GM13976 (cell line): ENCODE measurements around the gene AGAP1.

Experiments used
- DNase-seq: peaks from one replicate; pipeline ENCODE4 v3.0.0; 2012; ENCODE audit warnings: low spot score
- in situ Hi-C: fragments of 300-500 bp; cut with MboI; formaldehyde crosslinking; loops from one replicate; pipeline ENCODE4 v1.12.0; 2022; ENCODE audit warnings: low sequenced_read_pairs, mixed read lengths, inconsistent platforms; ENCODE audit not compliant: unreplicated experiment
- TF ChIP-seq, protein P1 (sequence below): IDR thresholded peaks from 2 replicates; pipeline ENCODE4 v1.5.1; 2012; ENCODE audit warnings: borderline replicate concordance, mild to moderate bottlenecking; ENCODE audit not compliant: insufficient read depth; ENCODE audit errors: extremely low read depth, missing control alignments, control extremely low read depth

AGAP1 gene

DNA sequence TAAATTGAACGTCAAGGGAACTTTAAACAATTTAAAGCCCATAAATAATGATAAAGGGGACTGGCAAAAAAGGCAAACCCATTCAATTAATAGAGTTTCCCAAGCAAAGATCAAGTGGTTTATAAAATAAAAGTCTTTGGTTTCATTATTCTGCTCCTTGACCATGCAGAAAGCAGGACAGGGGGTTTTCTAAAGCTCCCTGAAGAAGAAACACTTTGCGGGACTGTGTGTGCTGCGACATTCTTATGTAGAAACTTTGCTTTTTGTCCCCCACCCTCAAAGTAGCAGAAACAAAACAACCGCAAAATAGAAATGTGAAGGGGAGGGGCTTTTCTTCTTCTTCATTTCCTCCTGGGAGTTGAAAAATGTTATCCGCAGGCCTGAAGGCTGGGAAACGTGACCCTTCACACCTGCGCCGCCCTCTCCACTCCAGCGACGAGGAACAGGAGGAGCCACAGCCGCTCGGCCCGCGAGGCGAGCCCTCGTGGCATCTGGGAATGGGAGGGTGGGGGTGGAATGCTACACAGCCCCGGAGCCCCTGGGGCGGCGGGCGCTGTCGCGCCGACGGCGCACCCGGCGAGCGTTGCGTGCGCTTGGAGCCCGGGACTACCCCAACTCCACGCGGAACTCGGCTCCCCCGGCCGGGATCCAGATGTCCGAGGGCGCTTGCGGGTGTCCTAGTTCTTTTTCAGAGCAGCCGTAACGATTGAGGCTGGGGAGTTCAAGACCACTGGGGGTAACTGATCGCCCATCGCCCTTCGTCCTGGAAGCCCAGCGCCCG is 678.6 kb downstream of the AGAP1 start:
- DNase-seq: no peak
- TF ChIP-seq, protein P1, sequence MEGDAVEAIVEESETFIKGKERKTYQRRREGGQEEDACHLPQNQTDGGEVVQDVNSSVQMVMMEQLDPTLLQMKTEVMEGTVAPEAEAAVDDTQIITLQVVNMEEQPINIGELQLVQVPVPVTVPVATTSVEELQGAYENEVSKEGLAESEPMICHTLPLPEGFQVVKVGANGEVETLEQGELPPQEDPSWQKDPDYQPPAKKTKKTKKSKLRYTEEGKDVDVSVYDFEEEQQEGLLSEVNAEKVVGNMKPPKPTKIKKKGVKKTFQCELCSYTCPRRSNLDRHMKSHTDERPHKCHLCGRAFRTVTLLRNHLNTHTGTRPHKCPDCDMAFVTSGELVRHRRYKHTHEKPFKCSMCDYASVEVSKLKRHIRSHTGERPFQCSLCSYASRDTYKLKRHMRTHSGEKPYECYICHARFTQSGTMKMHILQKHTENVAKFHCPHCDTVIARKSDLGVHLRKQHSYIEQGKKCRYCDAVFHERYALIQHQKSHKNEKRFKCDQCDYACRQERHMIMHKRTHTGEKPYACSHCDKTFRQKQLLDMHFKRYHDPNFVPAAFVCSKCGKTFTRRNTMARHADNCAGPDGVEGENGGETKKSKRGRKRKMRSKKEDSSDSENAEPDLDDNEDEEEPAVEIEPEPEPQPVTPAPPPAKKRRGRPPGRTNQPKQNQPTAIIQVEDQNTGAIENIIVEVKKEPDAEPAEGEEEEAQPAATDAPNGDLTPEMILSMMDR: no peak
- in situ Hi-C loops: loop anchor here (10.0 kb wide), 1 partner anchor 388 kb away; no protein-coding TSS in a partner anchor

DNA sequence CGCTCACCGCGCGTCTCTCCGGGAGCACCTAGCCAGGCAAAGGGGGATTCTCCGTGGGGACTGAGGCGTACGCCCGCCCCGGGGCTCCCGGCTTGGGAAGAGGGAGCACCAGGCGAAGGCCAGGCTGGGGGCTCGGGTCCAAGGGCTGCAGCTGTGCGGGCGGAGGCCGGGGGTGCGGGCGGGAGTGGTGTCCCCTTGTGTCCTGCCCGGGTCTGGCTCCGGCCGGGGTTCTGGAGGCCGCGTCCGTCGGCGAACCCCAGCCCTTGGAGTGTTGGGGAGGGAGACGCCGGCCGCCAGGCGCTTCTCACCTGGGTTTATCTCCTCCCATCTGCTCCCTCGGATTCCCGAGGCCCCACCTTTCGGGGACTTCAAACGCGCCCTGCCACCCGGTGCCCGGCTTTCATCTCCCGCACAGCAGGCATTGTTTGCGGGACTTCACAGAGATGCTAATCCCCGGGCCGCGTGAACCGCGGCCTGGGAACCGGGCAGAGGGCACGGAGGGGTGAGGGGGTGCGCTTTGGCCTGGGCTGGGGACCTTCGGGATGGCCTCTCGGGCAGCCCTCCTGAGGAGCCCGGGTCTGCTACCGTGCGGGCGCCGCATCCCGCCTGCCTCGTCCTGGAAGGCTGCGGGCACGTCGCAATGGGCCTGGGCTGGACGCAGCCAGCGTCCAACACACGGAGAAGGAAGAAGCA is 679.3 kb downstream of the AGAP1 start:
- no peak for DNase-seq
- TF ChIP-seq, protein P1: no peak
- in situ Hi-C loops: loop anchor here (10.0 kb wide), 1 partner anchor 388 kb away; no protein-coding TSS in a partner anchor

DNA sequence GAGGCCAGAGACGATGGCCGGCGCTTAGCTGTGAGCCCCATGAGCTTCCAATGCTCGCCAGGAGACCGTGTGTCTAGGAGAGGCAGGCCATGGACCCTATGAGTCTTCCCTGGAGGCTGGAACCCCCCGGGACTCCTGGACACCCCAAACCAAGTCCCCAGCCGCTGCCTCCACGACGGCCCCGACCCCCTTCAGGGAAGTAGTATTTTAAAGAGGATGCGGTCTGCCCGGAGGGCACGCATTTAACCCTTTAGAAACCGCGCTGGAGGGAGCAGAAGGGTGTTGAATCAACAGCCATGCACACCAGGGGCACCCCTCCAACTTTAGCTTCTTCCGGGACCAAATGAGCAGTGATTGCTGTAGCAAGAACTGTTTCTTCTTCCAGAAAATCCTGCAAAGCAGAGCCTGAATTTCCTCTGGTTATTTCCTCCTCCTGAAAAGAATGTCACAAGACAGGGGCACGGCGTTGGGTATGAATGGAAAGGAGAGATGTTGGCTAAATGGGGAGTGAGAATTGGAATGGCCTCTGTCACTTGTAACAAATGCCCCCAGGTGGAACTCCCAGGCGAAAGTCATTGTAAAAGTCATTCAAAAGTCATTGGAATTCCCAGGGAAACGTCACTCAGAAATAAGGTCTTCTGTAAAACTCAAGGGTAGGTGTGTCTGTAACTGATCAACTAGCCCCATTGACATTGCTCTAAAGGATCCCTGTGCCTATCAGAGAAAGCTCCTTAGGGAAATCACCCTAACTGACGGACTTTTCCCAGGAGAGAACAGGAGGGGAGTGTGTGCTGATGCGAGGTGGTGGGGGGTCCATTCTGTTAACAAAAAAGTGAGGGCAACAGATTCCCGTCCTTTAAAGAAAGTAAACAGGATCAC is 680.1 kb downstream of the AGAP1 start:
- no peak for DNase-seq
- in situ Hi-C loops: loop anchor here (10.0 kb wide), 1 partner anchor 389 kb away; no protein-coding TSS in a partner anchor
- TF ChIP-seq, protein P1: no peak

DNA sequence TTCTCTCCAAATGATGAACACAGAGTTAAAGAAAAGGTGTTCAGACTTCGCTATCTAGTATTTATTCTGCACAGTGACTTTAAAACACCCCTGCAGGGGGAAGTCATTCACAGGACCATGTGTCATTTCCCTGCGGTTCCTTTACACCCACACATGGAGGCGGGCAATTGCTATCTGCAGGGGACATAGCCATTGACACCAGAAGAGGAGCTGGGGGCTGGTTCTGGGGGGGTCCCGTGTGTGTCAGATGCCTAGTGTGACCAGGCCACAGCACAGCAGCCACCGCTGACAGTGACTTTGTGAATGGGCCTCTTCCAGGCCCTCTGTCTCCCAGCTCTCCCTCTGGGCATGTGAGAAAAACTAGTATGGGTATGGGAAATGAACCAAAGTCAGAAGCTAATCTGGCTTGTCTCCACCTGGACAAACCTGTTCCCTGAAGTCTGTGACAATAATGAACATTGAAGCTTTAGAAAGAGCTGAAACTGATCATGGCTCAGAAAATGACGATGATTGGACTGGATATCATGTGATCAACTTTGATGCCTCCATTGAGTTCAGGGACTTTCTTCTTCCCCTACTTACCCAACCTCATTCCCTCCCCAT is 681.8 kb downstream of the AGAP1 start:
- in situ Hi-C loops: loop anchor here (10.0 kb wide), 1 partner anchor 391 kb away; no protein-coding TSS in a partner anchor
- no peak for DNase-seq
- TF ChIP-seq, protein P1: no peak

DNA sequence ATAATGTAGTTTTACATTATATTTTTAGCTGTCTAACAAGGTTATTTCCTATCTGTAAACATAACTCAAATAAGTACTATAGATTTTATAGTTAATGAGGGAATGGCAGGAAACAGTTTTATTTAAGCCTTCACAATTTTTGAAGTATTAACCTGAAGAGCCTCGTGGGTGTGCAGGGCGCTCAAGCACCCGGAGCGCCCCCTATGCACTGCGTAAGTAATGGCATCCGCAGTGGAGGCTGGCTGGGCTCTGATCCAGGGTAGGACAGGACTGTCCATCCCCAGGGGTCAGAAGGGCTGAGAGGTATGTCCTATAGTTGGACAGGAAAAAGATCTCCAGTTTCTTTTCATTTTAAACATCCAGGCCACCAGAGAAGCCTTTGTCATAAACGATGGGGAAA is 682.6 kb downstream of the AGAP1 start:
- TF ChIP-seq, protein P1: peak; percentile 35
- DNase-seq: peak; percentile 65
- in situ Hi-C loops: loop anchor here (10.0 kb wide), 1 partner anchor 392 kb away; no protein-coding TSS in a partner anchor

DNA sequence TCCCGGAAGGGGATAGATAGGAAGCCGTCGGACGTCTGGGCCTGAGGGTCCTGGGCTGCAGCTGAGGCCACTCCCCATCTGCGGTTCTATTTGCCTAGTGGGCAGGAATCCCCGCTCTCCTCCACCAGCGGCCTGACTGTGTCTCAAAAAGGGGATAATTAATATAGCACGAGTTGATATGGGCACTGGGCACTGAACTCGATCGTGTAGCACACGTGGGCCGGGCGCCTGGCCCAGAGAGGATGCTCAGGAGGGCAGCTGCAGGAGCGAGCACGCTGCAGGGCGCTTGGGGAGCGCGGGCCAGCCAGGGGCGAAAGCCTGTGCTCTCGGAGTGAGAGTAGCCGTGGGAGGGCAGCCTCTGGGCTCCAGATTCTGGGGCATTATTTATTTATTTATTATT is 683.1 kb downstream of the AGAP1 start:
- in situ Hi-C loops: loop anchor here (10.0 kb wide), 1 partner anchor 392 kb away; no protein-coding TSS in a partner anchor
- no peak for DNase-seq
- TF ChIP-seq, protein P1: no peak
